ENCODE measurements around the gene RAPGEF4. TPM values are rescaled to one million over a fixed set of nuclear protein-coding genes. Genes with fewer than 3 reads are reported as not detected.

Gene RAPGEF4
- total and polyA plus RNA-seq, 2 donors (not counting 1 experiment from before 2014, with no cell fraction given), result 0.22 to 0.30 TPM

DNA sequence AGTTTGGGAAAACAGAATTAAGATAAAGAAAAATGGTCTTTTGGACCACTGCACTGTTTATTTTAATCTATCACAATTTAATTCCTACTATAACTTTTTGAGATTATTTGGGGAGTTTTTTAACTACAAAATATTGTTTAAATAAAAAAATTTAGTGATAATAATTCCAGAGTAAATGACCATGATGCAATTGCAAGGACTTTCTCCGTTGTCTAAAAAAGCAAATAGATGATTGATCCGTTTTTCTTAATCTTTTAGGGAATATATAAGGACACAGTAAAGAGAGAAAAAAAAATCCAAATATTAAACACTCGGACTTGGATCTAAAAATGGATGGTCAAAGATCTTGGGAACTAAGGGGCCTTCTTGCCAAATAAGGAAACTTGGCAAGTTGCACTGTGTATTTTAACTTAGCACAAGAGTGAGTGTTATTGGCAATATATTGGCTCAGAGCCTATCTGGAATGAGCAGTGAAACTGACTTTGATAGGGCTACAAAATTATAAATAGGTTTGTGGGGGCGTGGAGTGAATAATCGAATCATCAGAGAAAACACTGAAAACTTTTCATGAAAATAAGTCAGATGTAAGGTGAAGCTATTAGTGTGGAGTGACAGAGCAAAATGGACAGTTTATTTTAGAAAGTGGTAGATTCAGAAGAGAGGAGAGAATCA lies 342.0 kb downstream of the RAPGEF4 start:
- no peaks in the 10 kb centered on the region for H3K9me3 ChIP-seq (ENCODE audit: control extremely low read depth in 1 of 3, control insufficient read depth in 2 of 3, insufficient read depth in 1 of 3, low read length in 2 of 3)
- no peak overlapping the region for H2AFZ ChIP-seq (ENCODE audit: insufficient read depth, low read depth, low read length, poor library complexity, severe bottlenecking)
- no peak overlapping the region for H3K9ac ChIP-seq (ENCODE audit: low read length)
- peaks cover 0 to 4% (median 0%) of the 10 kb centered on the region in 4 experiments for H3K27me3 ChIP-seq (replicated peaks in 1 of 4; ENCODE audit: control extremely low read depth in 1 of 4, control insufficient read depth in 3 of 4, insufficient read depth in 4 of 4, low read length in 3 of 4)
- peaks cover 9 to 11% of the 10 kb centered on the region in 2 donors for H3K4me1 ChIP-seq (ENCODE audit: control insufficient read depth in 2 of 2, insufficient read depth in 2 of 2, low read length in 2 of 2)
- no peak overlapping the region for H3K4me3 ChIP-seq (ENCODE audit: control extremely low read depth in 1 of 5, extremely low read depth in 1 of 5, insufficient read depth in 1 of 5, low read depth in 2 of 5, low read length in 4 of 5)
- H3K4me2 ChIP-seq (replicated peaks; ENCODE audit: low read depth, low read length, poor library complexity, severe bottlenecking), result no peak overlapping the region
- no peaks in the 10 kb centered on the region for H3K9me3 Mint-ChIP-seq (ENCODE audit: insufficient read depth)
- no peaks in the 10 kb centered on the region for H3K36me3 ChIP-seq (replicated peaks in 1 of 2; ENCODE audit: control extremely low read depth in 1 of 2, control insufficient read depth in 1 of 2, extremely low read depth in 1 of 2, insufficient read depth in 2 of 2, low read length in 1 of 2)
- no peak for DNase-seq
- TF ChIP-seq, protein P1, sequence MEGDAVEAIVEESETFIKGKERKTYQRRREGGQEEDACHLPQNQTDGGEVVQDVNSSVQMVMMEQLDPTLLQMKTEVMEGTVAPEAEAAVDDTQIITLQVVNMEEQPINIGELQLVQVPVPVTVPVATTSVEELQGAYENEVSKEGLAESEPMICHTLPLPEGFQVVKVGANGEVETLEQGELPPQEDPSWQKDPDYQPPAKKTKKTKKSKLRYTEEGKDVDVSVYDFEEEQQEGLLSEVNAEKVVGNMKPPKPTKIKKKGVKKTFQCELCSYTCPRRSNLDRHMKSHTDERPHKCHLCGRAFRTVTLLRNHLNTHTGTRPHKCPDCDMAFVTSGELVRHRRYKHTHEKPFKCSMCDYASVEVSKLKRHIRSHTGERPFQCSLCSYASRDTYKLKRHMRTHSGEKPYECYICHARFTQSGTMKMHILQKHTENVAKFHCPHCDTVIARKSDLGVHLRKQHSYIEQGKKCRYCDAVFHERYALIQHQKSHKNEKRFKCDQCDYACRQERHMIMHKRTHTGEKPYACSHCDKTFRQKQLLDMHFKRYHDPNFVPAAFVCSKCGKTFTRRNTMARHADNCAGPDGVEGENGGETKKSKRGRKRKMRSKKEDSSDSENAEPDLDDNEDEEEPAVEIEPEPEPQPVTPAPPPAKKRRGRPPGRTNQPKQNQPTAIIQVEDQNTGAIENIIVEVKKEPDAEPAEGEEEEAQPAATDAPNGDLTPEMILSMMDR (IDR thresholded peaks at IDR 0.05), result no peak
- no peak for TF ChIP-seq EZH2 (IDR thresholded peaks at IDR 0.05; ENCODE audit: borderline replicate concordance, insufficient read depth, low read depth, low read length, poor library complexity, severe bottlenecking)
- H3K4me1 Mint-ChIP-seq, result peaks cover 16% of the 10 kb centered on the region
- no peak overlapping the region for H3K27ac Mint-ChIP-seq
- intact Hi-C loops (cut with micrococcal nuclease), result loop anchor here (5.0 kb wide), 1 partner anchor 135 kb away; no protein-coding TSS in a partner anchor
- WGBS (ENCODE audit: insufficient coverage), result 100% methylated on average over 2 of the region's 5 CpGs
- no peaks in the 10 kb centered on the region for H4K20me1 ChIP-seq (ENCODE audit: control insufficient read depth, insufficient read depth, low read length, poor library complexity, severe bottlenecking)
- H3K27ac ChIP-seq (ENCODE audit: low read length in 2 of 2), result no peak overlapping the region
- CTCF ChIA-PET, result interaction anchor here (1.0 kb wide), 1 partner anchor 50 kb away, joined by 3 read pairs; no protein-coding TSS in a partner anchor
- peak overlapping the region; percentile 95 for H3K4me3 Mint-ChIP-seq
- POLR2A ChIA-PET, result no interaction called here
- peaks cover 5% of the 10 kb centered on the region for H3K27me3 Mint-ChIP-seq
- H3K79me2 ChIP-seq (ENCODE audit: control insufficient read depth, insufficient read depth, low read length), result peaks cover 10% of the 10 kb centered on the region
- ATAC-seq (ENCODE audit: low read depth), result no peak

DNA sequence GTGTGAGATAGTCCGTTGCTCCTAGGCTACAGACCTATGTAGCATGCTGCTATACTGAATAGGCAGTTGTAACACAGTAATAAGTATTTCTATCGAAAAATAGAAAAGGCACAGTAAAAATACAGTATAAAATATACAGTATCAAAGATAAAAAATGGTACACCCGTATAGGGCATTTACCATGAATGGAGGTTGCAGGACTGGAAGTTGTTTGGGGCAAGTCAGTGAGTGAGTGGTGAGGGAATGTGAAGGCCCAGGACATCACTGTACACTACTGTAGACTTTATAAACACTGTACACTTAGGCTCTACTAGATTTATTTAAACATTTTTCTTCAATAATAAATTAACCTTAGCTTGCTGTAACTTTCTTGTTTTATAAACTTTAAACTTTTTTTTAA lies 343.5 kb downstream of the RAPGEF4 start:
- H3K27me3 ChIP-seq (replicated peaks in 1 of 4; ENCODE audit: control extremely low read depth in 1 of 4, control insufficient read depth in 3 of 4, insufficient read depth in 4 of 4, low read length in 3 of 4), result peaks cover 0 to 4% (median 0%) of the 10 kb centered on the region in 4 experiments
- no peaks in the 10 kb centered on the region for H3K36me3 ChIP-seq (replicated peaks in 1 of 2; ENCODE audit: control extremely low read depth in 1 of 2, control insufficient read depth in 1 of 2, extremely low read depth in 1 of 2, insufficient read depth in 2 of 2, low read length in 1 of 2)
- intact Hi-C loops (cut with micrococcal nuclease), result loop anchor here (5.0 kb wide), 1 partner anchor 133 kb away; no protein-coding TSS in a partner anchor
- H3K27me3 Mint-ChIP-seq, result peaks cover 5% of the 10 kb centered on the region
- H3K27ac Mint-ChIP-seq, result no peak overlapping the region
- H3K79me2 ChIP-seq (ENCODE audit: control insufficient read depth, insufficient read depth, low read length), result peaks cover 10% of the 10 kb centered on the region
- H3K4me2 ChIP-seq (replicated peaks; ENCODE audit: low read depth, low read length, poor library complexity, severe bottlenecking), result no peak overlapping the region
- no peak overlapping the region for H3K4me3 Mint-ChIP-seq
- H3K9me3 ChIP-seq (ENCODE audit: control extremely low read depth in 1 of 3, control insufficient read depth in 2 of 3, insufficient read depth in 1 of 3, low read length in 2 of 3), result no peaks in the 10 kb centered on the region
- H4K20me1 ChIP-seq (ENCODE audit: control insufficient read depth, insufficient read depth, low read length, poor library complexity, severe bottlenecking), result no peaks in the 10 kb centered on the region
- no peak overlapping the region for H2AFZ ChIP-seq (ENCODE audit: insufficient read depth, low read depth, low read length, poor library complexity, severe bottlenecking)
- H3K4me1 Mint-ChIP-seq, result peaks cover 16% of the 10 kb centered on the region
- DNase-seq (no peak), ATAC-seq (ENCODE audit: low read depth) (no peak)
- TF ChIP-seq, protein P1 (IDR thresholded peaks at IDR 0.05), result no peak
- no peak for TF ChIP-seq EZH2 (IDR thresholded peaks at IDR 0.05; ENCODE audit: borderline replicate concordance, insufficient read depth, low read depth, low read length, poor library complexity, severe bottlenecking)
- WGBS (ENCODE audit: insufficient coverage), result no CpG with 5 or more reads among the region's 3 CpGs
- no peak overlapping the region for H3K27ac ChIP-seq (ENCODE audit: low read length in 2 of 2)
- H3K4me1 ChIP-seq (ENCODE audit: control insufficient read depth in 2 of 2, insufficient read depth in 2 of 2, low read length in 2 of 2), result peaks cover 9 to 11% of the 10 kb centered on the region in 2 donors
- no peak overlapping the region for H3K9ac ChIP-seq (ENCODE audit: low read length)
- H3K4me3 ChIP-seq (ENCODE audit: control extremely low read depth in 1 of 5, extremely low read depth in 1 of 5, insufficient read depth in 1 of 5, low read depth in 2 of 5, low read length in 4 of 5), result no peak overlapping the region
- H3K9me3 Mint-ChIP-seq (ENCODE audit: insufficient read depth), result no peaks in the 10 kb centered on the region
- POLR2A ChIA-PET, result no interaction called here
- CTCF ChIA-PET, result interaction anchor here (1.2 kb wide), 1 partner anchor 12 kb away, joined by 3 read pairs; no protein-coding TSS in a partner anchor

Measured in B cell (primary cell).